ENCODE measurements around the gene FBXL14.

The FBXL14 gene

DNA sequence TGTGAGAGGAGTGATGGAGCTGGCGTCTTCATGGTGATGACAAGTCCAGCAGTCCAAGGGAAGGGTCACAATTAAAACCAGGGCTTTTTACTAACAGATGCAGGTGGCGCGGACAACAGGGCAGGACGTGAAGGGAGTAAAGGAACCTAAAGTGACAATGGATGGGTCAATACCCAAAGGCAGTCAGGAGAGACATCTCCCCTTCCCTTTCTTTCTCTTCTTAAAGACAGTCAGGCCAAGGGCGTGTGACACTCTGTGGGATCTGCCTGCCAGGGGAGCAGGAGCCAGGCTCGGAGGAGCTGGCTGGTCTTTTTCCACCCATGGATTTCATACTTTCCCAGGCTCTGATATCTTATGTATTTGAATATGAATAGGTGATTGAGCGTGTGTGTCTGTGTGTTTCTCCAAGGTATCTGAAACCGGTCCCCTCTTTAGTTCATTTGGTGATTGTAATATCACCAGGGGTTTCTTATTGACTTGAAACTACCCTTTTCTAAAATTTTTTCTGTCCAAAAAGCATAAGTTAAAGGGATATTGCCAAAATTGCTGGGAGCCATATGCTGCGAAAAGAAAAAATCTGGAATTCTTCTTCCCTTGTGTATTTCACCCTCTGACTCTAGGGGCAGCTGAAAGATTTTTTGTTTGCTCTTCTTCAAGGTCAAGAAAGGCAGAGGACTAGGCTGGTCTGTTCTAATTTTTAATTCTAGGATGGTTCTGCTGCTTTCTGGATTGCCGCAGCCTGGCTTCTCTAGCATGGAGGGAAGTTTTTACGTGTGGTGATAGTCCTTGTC lies 61.8 kb downstream of the FBXL14 start:
- DNase-seq = no peak

DNA sequence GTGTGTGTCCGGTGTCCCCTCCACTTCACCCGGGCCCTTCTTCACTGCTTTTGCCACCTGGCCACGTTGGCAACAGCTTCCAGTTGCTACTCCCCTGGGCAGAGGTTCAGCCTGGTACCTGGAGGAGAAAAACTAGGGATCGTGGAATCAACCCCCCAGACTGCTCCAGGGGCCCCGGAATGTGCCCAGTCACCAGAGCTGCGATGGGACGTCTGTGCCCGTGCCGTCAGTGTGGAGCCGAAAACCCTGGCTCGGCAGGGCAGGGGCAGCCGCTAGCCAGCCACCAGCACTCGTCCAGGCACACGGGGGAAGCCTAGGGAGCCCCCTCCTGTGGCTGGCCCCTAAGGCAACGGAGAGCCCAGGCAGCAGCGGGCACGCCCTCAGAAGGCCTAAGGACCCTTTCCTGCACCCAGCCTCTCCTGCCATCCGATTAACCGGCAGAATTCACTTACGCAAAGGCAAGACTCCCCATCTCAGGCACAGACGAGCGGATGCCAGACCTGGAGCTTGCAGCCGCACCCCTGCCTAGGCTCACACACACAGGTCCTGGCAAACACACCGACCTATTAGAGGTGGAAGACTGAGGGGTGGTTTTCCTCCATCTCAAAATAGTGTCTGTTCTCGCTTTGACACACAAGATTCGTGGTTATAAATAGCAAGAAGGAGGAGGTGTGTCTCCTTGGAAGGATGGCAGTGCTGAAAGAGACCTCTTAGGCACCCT lies 62.6 kb downstream of the FBXL14 start:
- DNase-seq = no peak

DNA sequence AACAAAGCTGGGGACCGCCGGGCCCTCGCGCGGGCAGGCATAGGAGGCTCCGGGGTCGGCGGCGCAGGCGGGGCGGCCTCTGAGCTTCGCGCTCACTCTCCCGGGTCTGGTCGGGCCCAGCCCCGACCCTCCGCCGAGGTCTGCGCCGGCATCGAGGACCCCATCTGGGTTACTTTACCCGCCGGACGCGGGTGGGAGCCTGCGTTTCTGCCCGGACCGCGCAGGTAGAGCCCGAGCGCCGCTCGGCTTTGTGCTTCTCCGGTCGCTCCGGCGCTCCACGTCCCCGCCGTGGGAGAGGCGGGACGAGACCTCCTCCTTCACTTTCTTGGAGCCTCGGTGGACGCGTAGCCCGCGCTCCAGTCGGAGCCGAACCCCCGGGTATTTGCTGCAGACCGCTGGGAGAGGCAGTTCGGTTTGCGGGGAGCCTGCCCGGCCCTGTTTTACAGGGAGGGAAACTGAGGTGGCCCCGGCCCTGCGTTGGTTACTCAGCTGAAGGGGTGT lies 63.2 kb downstream of the FBXL14 start:
- DNase-seq = no peak

DNA sequence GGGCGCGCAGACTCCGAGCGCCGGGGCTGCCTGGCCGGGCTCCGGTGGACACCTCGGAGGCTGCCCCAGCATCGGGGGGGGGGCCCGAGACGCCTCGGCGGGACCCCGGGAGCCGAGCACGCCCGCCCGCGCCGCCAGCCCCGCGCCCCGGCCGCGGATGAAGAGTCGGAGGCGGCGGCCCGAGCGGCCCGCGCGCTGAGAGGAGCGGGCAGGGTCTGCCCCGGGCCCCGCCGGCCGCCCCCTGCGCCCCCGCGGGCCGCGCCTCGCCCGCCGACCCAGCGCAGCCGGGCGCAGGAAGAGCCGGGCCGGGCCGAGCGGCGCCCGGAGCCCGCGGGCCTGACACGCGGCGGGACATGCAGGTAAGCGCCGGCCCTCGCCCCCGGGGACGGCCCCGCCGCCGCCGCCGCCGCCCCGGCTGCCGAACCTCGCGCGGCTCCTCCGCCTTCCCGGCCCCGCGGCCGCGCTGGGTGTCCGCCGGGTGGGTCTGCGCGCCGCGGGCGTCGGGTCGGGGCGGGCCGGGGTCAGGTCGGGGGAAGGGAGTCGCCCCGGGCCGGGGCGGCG lies 63.7 kb downstream of the FBXL14 start:
- DNase-seq = no peak

DNA sequence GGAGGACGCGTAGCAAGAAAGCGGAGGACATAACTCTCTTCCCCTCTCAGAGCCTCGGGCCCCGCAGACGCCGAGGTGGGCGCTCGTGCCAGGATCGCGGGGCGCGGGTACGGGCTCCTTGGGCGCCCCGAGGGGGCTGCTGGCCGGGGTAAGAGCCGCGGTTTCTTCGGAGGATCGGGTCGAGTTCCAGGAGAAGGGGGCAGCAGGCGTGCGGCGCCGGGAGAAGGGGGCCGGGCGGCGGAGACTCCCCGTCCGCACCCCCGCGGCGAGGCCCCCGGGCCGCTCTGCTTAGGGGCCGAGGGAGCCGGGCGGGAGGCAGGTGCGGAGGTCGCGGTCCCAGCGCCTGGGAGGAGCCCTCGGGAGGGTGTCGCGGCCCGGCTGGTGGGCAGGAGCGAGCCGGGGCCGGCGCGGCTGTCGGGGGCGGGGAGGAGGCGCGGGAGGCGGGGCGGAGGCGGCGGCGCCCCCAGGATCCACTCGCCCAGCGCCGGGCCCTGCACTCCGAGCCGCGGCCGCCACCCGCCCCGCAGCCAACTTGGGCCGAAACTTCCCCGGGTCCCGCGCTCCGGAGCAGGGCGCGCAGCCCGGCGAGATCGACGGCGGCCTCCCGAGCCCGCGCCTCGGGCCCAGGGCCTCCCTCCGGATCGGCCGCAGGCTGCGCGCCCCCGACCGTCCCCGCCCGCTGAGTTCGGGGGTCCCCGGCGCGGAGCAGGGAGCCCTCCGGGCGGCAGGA lies 64.4 kb downstream of the FBXL14 start:
- DNase-seq = no peak

- DNase-seq = no peak
These were observed 65.0 kb downstream of the FBXL14 start for GRCh38 chr12:1529228-1529861.

DNA sequence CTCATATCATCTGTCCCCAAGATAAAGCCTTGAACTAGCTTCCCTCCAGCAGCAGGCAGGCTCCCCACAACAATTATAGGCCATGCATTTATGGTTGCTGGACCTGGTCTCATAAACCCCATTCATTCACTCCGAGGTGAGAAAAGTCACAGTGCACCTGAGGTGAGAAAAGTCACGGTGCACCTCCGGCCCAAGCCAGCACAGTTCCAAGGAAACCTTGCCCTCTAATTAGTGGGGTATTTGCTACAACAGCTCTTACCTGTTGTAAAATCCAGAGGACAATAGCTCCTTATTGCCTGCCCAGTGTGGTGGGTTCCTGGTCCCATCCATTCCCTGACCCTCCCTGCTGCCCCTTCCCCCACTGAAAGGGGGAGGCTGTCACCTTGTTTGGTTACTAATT lies 65.6 kb downstream of the FBXL14 start:
- no peak for DNase-seq

DNA sequence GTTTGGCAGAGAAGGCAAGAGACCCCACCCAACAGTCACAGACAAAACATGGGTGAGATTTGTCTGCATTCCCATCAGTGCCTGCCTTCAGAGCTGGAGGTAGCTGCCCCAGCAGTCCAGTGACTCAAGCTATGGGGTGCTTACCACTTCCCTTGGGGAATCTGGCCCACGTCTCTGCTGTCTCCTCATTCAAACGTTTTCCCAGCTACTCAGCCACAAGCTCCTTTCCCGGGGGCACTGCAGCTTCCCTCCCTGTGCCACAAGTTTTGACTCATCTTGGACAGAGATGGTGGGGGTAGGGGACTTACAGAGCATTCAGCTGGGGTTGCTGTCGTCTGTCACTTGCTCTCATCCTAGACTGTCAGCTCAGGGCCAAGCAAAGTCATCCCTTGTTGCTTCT lies 66.6 kb downstream of the FBXL14 start:
- no peak for DNase-seq

- no peak for DNase-seq
These were observed 68.5 kb downstream of the FBXL14 start for GRCh38 chr12:1525858-1526257.

GRCh38 chr12:1523558-1524050 lies 70.8 kb downstream of the FBXL14 start:
- no peak for DNase-seq

DNA sequence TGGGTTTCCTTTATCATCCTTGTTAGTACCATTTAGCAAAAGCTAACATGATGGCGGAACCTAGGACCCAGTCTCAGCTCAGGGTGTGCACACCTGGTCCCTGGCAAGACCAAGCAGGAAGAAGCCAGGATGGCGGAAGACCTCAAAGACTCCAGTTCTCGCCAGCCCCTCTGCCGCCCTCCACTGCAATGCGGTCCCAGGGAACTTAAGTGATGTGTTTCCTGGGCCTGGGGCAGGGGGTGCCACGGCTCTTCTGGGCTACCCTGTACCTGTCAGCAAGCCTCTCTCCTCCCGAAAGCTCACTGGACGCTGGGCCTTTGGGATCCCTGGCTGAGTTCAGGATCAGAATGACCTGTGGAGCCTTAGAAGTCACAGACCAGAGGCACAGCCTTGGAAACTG lies 71.3 kb downstream of the FBXL14 start:
- DNase-seq = no peak

- no peak for DNase-seq
These were observed 74.7 kb downstream of the FBXL14 start for GRCh38 chr12:1519642-1520041.

- DNase-seq = no peak
These were observed 75.5 kb downstream of the FBXL14 start for GRCh38 chr12:1518591-1519516.

GRCh38 chr12:1517734-1518525 lies 76.5 kb downstream of the FBXL14 start:
- no peak for DNase-seq

DNA sequence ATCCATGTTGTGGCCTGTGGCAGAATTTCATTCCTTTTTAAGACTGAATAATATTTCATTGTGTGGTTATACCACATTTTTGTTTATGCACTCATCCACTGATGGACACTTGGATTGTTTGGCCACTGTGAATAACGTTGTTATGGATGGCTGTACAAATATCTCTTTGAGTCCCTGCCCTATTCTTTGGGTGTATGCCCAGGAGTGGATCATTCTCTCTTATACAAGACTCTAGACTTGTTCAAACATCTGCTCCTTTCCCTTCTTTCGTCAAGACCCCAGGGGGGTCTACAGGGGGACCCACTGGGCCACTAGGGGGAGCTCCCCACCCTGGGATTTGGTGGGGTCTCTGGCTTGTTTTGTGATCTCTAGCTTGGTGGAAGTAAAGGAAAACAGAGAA lies 77.4 kb downstream of the FBXL14 start:
- no peak for DNase-seq
